NCI-H2196 treated with DMSO at 0.1 percent for 48 hours (cell line): ENCODE measurements around the gene SNX9.
"Not testable (repeated sequence)": the region's sequence is repeated elsewhere in the genome, so short reads cannot be mapped to it uniquely, and the experiment has no call there.

Experiments used
- DNase-seq: peaks from one replicate; lab custom pipeline; 2025; ENCODE audit not compliant: unreplicated experiment; lab: John Stamatoyannopoulos, UW

The SNX9 gene

DNA sequence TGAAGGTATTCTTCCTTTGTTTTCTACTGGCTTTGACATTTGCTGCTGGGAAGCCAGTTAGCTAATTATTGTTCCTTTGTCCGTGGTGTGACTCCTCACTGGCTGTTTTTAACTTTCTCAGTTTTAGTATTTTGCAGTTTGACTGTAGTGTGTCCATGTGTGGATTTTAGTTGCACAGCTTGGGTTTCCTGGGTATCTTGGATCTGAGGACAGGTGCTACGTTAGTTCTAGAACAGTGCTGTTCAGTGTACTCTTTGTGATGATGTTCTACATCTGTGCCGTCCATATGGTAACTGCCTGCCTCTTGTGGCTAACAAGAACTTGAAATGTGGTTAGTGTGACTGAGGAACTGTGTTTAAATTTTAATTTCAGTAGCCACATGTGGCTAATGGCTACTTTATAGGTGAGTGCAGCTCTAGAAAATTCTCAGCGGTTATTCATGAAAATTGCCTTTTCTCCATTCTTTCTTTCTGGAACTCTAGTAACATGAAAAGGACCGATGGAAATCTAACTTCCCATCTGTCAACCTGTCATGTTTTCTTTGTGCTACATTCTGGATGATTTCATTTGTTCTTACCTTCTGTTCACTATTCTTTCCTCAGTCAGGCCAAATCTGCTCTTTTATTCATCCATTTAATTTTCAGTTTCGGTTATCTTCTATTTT, 7.4 kb downstream of the SNX9 start:
- DNase-seq = no peak

GRCh38 chr6:157831018-157831369, 7.9 kb downstream of the SNX9 start:
- DNase-seq = no peak

GRCh38 chr6:157831424-157832249, 8.6 kb downstream of the SNX9 start:
- DNase-seq = no peak

- DNase-seq = no peak
Measured at GRCh38 chr6:157832250-157832967, 9.4 kb downstream of the SNX9 start.

DNA sequence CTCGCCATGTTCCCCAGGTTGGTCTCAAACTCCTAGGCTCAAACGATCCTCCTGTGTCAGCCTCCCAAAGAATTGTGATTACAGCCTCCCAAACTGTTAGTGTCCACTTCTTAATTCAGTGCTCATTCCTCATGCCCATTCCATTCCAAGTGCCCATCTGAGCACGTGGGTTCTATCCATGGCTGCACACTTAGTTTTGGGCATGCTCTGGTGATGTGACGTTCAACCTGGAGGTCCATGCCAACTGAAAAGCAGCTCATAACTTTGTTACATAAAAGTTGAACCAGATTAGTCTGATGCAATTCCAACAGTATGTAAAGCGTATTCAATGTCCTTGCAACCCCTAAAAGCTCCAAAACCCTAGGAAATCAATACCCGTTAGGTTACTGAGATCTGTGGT, 11.5 kb downstream of the SNX9 start:
- DNase-seq = no peak

DNA sequence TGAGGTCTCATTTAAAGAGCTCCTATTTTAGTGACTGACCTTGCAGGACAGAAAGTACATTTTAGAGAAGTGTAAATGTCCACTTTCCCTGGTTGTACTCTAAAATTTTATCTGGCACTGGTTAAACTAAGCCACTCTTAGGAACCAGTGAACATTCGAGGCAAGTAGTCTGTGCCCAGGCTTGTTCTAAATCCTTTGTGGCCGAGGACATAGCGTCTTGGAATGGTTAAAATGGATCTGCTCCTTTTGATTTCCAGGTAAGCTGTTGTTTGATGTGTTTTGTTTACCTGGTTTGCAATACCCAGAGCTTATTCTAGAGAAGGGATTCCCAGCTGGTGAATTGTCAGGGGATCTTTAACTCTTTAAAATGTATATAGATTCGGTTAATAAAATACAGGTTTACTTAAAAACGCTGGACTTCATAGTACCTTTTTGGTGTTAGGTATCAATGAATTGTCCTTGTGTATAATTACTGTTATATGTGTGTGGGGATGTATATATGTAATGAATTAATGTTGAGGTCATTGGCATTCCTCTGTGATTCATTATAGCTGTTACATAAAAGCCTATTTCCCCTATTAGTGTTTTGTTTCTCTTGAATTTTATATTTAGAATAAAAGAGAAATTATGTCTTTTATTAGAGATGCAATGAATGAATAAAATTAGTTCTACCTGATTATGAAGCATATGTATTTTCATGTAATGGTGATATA, 15.8 kb downstream of the SNX9 start:
- no peak for DNase-seq

- no peak for DNase-seq
Measured at GRCh38 chr6:157839606-157840005, 16.6 kb downstream of the SNX9 start.

DNA sequence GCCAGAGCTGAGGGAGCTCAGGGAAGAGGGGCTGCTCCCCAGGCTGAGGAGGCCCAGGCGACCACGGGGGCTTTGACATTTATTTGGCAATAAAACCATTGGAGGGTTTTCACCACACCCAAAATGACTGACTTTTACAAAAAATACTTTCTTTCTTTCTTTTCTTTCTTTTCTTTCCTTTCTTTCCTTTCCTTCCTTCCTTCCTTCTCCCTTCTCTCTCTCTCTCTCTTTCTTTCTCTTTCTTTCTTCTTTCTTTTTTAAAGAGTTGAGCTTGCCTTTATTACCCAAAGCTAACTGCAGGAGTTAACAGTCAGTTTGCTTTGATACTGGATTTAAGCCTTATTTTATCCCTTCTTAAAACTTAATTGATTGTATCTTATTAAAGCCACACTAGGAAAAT, 17.2 kb downstream of the SNX9 start:
- no peak for DNase-seq

DNA sequence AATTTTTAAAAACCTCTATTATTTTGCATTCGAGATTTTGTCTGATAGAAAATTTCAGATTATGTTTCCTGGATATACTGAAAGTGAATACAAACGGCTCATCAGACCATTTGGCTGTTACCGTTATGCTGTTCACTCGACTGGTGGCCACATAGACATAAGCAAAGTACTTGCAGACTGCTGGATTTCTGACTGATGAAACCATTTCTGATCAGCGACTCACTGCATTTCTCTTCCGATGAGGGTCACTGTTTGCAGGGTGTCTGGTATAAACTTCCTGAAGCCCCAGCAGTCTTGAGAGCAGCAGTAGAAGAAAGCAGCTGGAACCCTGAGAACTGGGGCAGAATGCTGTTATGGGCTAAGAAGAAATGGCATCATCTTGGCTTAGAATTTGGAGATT, 17.7 kb downstream of the SNX9 start:
- no peak for DNase-seq

GRCh38 chr6:157841211-157841840, 18.3 kb downstream of the SNX9 start:
- no peak for DNase-seq

- DNase-seq = no peak
Measured at GRCh38 chr6:157842212-157842611, 19.2 kb downstream of the SNX9 start.

GRCh38 chr6:157844196-157844595, 21.1 kb downstream of the SNX9 start:
- not testable (repeated sequence) for DNase-seq

- no peak for DNase-seq
Measured at GRCh38 chr6:157845493-157846259, 22.6 kb downstream of the SNX9 start.

DNA sequence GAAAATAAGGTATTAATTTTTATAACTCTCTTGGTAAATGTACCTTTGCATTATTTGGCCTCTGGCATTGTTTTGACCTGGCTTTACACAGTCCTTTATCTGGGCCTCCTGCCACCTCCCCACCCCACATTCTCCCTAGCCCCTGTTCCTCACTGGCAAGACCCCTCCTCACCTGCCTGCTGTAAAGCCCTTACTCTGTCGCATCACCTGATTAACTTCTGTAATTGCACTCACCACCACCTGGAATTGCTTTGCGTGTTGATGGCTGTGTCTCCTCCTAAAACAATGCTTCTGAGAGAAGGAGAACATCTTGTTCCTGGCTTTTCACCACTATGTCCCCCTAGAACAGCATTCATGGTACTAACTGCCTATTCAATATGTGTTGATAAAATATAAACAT, 24.8 kb downstream of the SNX9 start:
- DNase-seq = no peak

DNA sequence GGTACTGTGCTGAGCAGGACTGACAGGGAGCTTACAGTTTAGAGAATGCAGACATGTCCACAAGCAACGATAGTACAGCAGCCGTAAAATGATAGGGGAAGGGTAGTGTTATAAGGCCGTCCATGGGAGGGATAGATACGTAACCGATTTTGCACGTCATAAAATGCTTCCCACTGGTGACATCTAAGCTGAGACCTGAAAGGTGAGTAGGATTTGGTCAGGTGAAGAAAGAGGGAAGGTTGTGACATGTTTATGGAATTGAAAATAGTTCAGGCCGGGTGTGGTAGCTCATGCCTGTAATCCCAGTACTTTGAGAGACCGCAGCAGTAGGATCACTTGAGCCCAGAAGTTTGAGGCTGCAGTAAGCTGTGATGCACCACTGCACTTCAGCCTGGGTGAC, 25.6 kb downstream of the SNX9 start:
- no peak for DNase-seq

- DNase-seq = no peak
Measured at GRCh38 chr6:157849288-157850017, 26.4 kb downstream of the SNX9 start.

GRCh38 chr6:157850030-157850429, 27.0 kb downstream of the SNX9 start:
- no peak for DNase-seq

GRCh38 chr6:157853018-157853805, 30.2 kb downstream of the SNX9 start:
- no peak for DNase-seq
